ENCODE measurements around the gene TP73. TPM values are rescaled to one million over a fixed set of nuclear protein-coding genes. Genes with fewer than 3 reads are reported as not detected.

The TP73 gene
- 1 to 10 TPM; 4.9 to 8.8 (median 7.0) TPM for total RNA-seq

DNA sequence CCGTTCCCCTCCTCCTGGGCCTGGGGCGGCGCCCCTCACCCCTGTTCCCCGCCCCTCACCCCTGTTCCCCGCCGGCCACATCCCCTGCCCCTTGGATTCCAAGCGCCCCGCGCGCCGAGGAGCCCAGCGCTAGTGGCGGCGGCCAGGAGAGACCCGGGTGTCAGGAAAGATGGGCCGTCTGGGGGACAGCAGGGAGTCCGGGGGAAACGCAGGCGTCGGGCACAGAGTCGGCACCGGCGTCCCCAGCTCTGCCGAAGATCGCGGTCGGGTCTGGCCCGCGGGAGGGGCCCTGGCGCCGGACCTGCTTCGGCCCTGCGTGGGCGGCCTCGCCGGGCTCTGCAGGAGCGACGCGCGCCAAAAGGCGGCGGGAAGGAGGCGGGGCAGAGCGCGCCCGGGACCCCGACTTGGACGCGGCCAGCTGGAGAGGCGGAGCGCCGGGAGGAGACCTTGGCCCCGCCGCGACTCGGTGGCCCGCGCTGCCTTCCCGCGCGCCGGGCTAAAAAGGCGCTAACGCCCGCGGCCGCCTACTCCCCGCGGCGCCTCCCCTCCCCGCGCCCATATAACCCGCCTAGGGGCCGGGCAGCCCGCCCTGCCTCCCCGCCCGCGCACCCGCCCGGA, at the start of gene TP73:
Gene TP73 (plus strand): TSS at position 587 of the 618 bp plus-strand sequence. CDS start 29,850 bp downstream, outside the sequence.
- DNase-seq: no peak
- 0% methylated on average over 14 of the region's 80 CpGs; no CpG with 5 or more reads in 1 of the 2 donors for WGBS, 2 donors
- H3K4me3 ChIP-seq: peak within 1 kb of the TSS; percentile 12 to 77 (median 49)
- intact Hi-C loops (cut with DNase I): no loop called here
- peaks cover 0 to 10% (median 4%) of the 10 kb centered on the region in 3 donors for H3K36me3 ChIP-seq
- peaks cover 29 to 52% (median 37%) of the 10 kb centered on the region in 3 donors for H3K4me1 ChIP-seq
- no peaks in the 10 kb centered on the region for H3K9me3 ChIP-seq
- H3K27me3 ChIP-seq: peaks cover 12 to 68% (median 20%) of the 10 kb centered on the region in 4 donors
- TF ChIP-seq, protein P1, sequence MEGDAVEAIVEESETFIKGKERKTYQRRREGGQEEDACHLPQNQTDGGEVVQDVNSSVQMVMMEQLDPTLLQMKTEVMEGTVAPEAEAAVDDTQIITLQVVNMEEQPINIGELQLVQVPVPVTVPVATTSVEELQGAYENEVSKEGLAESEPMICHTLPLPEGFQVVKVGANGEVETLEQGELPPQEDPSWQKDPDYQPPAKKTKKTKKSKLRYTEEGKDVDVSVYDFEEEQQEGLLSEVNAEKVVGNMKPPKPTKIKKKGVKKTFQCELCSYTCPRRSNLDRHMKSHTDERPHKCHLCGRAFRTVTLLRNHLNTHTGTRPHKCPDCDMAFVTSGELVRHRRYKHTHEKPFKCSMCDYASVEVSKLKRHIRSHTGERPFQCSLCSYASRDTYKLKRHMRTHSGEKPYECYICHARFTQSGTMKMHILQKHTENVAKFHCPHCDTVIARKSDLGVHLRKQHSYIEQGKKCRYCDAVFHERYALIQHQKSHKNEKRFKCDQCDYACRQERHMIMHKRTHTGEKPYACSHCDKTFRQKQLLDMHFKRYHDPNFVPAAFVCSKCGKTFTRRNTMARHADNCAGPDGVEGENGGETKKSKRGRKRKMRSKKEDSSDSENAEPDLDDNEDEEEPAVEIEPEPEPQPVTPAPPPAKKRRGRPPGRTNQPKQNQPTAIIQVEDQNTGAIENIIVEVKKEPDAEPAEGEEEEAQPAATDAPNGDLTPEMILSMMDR (IDR thresholded peaks at IDR 0.05): no peak
- TF ChIP-seq POLR2A (IDR thresholded peaks at IDR 0.05): no peak
- no peak within 1 kb of the TSS for H3K27ac ChIP-seq

DNA sequence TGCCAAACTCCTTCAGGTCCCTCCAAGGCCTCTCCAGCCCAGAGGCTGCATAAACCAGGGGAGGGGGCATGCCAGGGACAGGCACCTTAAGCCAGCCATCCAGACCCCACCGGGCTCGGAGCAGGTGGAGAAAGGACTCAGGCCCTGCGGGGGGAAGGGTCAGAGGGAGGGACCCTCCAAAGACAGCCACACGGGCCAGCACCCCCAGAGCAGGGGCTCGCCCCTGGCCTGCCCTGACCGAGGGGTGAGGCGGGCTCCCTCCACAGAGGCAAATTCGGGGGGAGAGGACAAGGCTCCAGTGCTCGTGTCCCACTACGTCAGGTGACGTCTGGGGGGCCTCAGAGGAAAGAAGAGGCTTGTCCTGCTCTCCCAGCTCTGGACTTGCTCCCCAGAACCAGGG, 49.2 kb upstream of the TP73 start:
- 94 to 100% methylated on average over 2 to 7 of the region's 11 CpGs for WGBS, 2 donors
- no peaks in the 10 kb centered on the region for H3K36me3 ChIP-seq
- no peaks in the 10 kb centered on the region for H3K9me3 ChIP-seq
- H3K27ac ChIP-seq: no peak overlapping the region
- H3K27me3 ChIP-seq: peaks cover 0 to 45% (median 0%) of the 10 kb centered on the region in 4 donors
- peaks cover 8 to 11% (median 9%) of the 10 kb centered on the region in 3 donors for H3K4me1 ChIP-seq
- H3K4me3 ChIP-seq: no peak overlapping the region
- no peak for TF ChIP-seq POLR2A (IDR thresholded peaks at IDR 0.05)
- TF ChIP-seq, protein P1 (IDR thresholded peaks at IDR 0.05): no peak
- no peak for DNase-seq
- intact Hi-C loops (cut with DNase I): no loop called here

DNA sequence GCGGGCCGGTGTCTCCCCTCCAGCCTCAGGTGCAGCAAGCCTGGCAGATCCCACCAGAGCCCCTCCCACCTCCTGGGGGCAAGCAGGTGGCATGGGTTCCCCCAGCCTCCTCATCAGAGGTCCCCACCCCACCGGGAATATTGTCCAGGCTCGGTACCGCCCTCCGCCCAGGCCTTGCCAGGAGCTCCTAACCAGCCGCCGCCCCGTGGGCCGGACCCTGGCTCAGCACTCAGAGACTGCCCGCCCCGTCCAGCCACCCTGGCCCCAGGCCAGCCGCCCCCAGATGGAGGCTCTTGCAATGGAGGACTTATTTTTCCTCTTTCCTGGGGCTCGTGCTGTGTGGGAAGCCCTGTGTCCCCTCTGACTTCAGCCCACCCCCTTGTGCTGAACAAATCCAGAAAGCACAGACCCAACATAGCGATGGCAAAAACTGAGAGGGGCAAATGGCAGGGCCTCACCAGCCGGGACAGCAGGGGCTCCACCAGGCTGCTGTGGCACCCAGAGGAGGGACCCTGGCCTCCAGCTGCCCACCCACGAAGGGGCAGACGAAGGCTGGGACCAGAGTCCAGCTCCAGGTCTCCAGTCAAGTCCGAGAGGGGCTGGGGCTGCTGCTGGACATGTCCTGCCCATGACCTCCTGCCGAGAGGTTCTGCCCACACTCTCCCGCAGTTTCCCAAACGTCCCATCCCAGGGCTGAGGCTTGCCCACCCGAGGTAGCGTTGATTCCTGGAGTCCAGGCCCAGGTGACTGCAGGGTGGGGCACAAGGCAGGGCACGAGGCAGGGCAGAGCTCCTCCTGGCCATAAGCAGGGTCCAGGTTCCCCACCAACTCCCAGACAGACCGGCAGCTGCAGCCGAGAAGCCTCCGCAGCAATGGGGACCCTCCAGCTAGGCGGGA, 48.5 kb upstream of the TP73 start:
- 100% methylated on average over 3 of the region's 29 CpGs; no CpG with 5 or more reads in 1 of the 2 donors for WGBS, 2 donors
- no peaks in the 10 kb centered on the region for H3K9me3 ChIP-seq
- H3K4me3 ChIP-seq: no peak overlapping the region
- peaks cover 2 to 4% (median 2%) of the 10 kb centered on the region in 3 donors for H3K4me1 ChIP-seq
- no peaks in the 10 kb centered on the region for H3K36me3 ChIP-seq
- intact Hi-C loops (cut with DNase I): no loop called here
- no peak overlapping the region for H3K27ac ChIP-seq
- H3K27me3 ChIP-seq: peaks cover 0 to 46% (median 0%) of the 10 kb centered on the region in 4 donors
- no peak for TF ChIP-seq POLR2A (IDR thresholded peaks at IDR 0.05)
- DNase-seq: no peak

DNA sequence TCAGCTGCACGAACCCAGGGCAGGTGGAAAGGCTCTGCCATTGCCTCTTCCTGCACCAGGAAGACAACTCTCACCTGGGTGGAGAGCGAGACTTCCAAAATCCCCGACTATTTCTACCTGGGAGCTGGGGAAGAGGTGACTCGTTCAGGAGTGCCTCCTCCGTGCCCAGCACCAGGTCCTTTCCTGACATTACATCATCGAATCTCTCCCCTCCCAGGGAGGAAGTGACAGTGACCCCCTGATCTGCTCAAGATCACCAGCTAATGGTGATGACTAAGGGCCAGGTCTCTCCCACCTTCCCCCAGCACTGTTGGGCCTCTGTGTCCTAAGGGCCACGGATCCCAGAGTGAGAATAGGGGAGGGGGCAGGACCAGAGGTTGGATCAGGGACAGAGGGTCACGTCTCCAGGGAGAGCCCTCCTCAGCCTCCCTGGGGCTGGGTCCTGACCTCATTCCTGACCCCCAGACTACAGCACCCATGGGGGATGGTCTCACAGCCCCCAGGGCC, 47.8 kb upstream of the TP73 start:
- no peak overlapping the region for H3K4me3 ChIP-seq
- 93% methylated on average over 2 of the region's 8 CpGs; no CpG with 5 or more reads in 1 of the 2 donors for WGBS, 2 donors
- no peaks in the 10 kb centered on the region for H3K36me3 ChIP-seq
- no peak overlapping the region for H3K27ac ChIP-seq
- H3K9me3 ChIP-seq: no peaks in the 10 kb centered on the region
- H3K4me1 ChIP-seq: no peaks in the 10 kb centered on the region
- H3K27me3 ChIP-seq: peaks cover 0 to 53% (median 0%) of the 10 kb centered on the region in 4 donors
- TF ChIP-seq, protein P1 (IDR thresholded peaks at IDR 0.05): no peak
- no peak for TF ChIP-seq POLR2A (IDR thresholded peaks at IDR 0.05)
- intact Hi-C loops (cut with DNase I): no loop called here
- DNase-seq: no peak

DNA sequence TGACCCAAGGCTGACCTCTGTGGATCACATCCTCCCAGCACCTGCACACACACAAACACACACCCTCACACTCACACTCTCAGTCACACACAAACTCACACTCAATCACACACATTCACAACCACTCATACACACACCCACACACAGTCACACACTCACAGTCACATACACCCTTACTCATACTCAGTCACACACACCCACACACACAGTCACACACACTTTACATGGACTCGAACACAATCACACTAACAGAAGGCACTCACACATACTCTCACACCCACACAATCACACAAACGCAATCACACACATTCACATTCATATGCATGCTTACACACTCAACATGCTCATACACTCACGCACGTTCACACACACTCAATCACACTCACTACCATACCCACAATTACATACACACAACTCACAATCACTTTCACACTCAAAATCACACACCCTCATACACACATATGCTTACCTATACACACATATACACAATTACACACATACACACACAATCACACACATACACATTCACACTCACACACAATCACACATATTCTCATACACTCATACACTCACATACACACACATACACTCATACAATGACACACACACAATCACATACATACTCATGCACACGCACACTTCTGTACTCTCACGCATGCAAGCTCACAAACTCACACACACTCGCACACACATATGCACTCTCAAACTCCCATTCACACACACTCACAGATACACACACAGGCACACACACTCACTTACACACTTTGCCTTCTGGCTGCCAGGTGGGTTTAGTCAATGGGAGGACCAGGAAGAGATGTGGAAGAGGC, 47.1 kb upstream of the TP73 start:
- DNase-seq: no peak
- no peaks in the 10 kb centered on the region for H3K36me3 ChIP-seq
- H3K4me1 ChIP-seq: peaks cover 2 to 3% (median 3%) of the 10 kb centered on the region in 3 donors
- H3K9me3 ChIP-seq: no peaks in the 10 kb centered on the region
- peaks cover 0 to 57% (median 2%) of the 10 kb centered on the region in 4 donors for H3K27me3 ChIP-seq
- TF ChIP-seq, protein P1 (IDR thresholded peaks at IDR 0.05): no peak
- TF ChIP-seq POLR2A (IDR thresholded peaks at IDR 0.05): no peak
- H3K4me3 ChIP-seq: no peak overlapping the region
- no peak overlapping the region for H3K27ac ChIP-seq
- WGBS, 2 donors: 87 to 93% methylated on average over 7 of the region's 7 CpGs
- intact Hi-C loops (cut with DNase I): no loop called here
